ENCODE data around the gene BICD1.
"Not testable (repeated sequence)": the region's sequence is repeated elsewhere in the genome, so short reads cannot be mapped to it uniquely, and the experiment has no call there.

The BICD1 gene

DNA sequence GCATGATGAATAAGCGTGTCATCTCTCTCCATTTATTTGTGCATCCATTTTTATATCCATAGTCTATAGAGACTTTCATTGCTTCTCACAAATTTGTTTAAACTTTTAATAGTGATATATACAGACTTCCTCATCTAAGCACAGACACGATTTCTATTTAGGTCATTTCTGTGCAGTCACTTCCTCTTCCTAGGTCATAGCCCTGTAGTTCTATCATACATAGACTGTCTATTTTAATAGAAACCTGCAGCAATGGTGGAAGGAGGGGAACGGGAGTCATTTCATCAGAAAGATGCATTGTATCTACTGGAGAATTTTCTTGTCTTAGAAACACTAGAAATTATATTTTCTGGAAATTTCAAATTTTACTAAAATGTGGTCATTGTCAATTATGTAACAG is 159.3 kb downstream of the BICD1 start:
- Histone ChIP-seq H3K4me3 (ENCODE audit: insufficient read depth, low read depth, low read length, poor library complexity, severe bottlenecking) (no peak overlapping the region), H3K9me3 (ENCODE audit: control insufficient read depth, low read length) (no peaks in the 10 kb centered on the region), H3K4me1 (ENCODE audit: control insufficient read depth, insufficient read depth, low read length, poor library complexity, severe bottlenecking) (no peaks in the 10 kb centered on the region), H3K36me3 (ENCODE audit: control insufficient read depth, insufficient read depth, low read length) (no peaks in the 10 kb centered on the region), H3K27ac (ENCODE audit: insufficient read depth, low read length, poor library complexity, severe bottlenecking) (no peak overlapping the region), H3K27me3 (replicated peaks; ENCODE audit: control insufficient read depth, insufficient read depth, low read length, poor library complexity, severe bottlenecking) (no peaks in the 10 kb centered on the region)
- no peak for DNase-seq

GRCh38 chr12:32266756-32267155 is 160.1 kb downstream of the BICD1 start:
- no peak overlapping the region for H3K27ac ChIP-seq (ENCODE audit: insufficient read depth, low read length, poor library complexity, severe bottlenecking)
- no peak for DNase-seq

GRCh38 chr12:32270818-32271710 is 164.4 kb downstream of the BICD1 start:
- Histone ChIP-seq H3K27ac (ENCODE audit: insufficient read depth, low read length, poor library complexity, severe bottlenecking) (no peak overlapping the region), H3K27me3 (replicated peaks; ENCODE audit: control insufficient read depth, insufficient read depth, low read length, poor library complexity, severe bottlenecking) (no peaks in the 10 kb centered on the region), H3K4me3 (ENCODE audit: insufficient read depth, low read depth, low read length, poor library complexity, severe bottlenecking) (no peak overlapping the region), H3K9me3 (ENCODE audit: control insufficient read depth, low read length) (no peaks in the 10 kb centered on the region), H3K4me1 (ENCODE audit: control insufficient read depth, insufficient read depth, low read length, poor library complexity, severe bottlenecking) (no peaks in the 10 kb centered on the region), H3K36me3 (ENCODE audit: control insufficient read depth, insufficient read depth, low read length) (no peaks in the 10 kb centered on the region)
- no peak for DNase-seq

More at GRCh38 chr12:32266756-32267155, 160.1 kb downstream of the BICD1 start:
- no peaks in the 10 kb centered on the region for H3K4me1 ChIP-seq (ENCODE audit: control insufficient read depth, insufficient read depth, low read length, poor library complexity, severe bottlenecking)
- no peak overlapping the region for H3K4me3 ChIP-seq (ENCODE audit: insufficient read depth, low read depth, low read length, poor library complexity, severe bottlenecking)
- H3K36me3 ChIP-seq (ENCODE audit: control insufficient read depth, insufficient read depth, low read length): no peaks in the 10 kb centered on the region
- H3K27me3 ChIP-seq (replicated peaks; ENCODE audit: control insufficient read depth, insufficient read depth, low read length, poor library complexity, severe bottlenecking): no peaks in the 10 kb centered on the region
- H3K9me3 ChIP-seq (ENCODE audit: control insufficient read depth, low read length): no peaks in the 10 kb centered on the region

DNA sequence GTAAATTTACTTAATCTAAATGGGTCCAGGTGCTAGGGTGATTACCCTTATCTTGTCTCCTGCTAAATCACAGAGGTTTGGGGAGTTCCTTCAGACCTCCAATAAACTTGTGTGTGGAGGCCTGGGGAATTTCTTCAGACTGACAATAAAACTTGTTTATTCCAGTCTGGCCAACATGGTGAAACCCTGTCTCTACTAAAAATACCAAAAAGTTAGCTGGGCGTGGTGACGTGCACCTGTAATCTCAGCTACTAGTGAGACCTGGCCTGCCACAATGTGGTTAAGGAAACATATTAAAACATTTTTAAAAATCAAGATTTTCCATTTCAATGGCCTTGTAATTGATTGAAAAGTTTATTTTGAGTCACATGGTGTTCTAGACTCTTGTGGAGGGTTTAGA is 165.8 kb downstream of the BICD1 start:
- Histone ChIP-seq H3K9me3 (ENCODE audit: control insufficient read depth, low read length) (no peaks in the 10 kb centered on the region), H3K27ac (ENCODE audit: insufficient read depth, low read length, poor library complexity, severe bottlenecking) (no peak overlapping the region), H3K36me3 (ENCODE audit: control insufficient read depth, insufficient read depth, low read length) (no peaks in the 10 kb centered on the region), H3K4me3 (ENCODE audit: insufficient read depth, low read depth, low read length, poor library complexity, severe bottlenecking) (no peak overlapping the region), H3K4me1 (ENCODE audit: control insufficient read depth, insufficient read depth, low read length, poor library complexity, severe bottlenecking) (no peaks in the 10 kb centered on the region), H3K27me3 (replicated peaks; ENCODE audit: control insufficient read depth, insufficient read depth, low read length, poor library complexity, severe bottlenecking) (no peaks in the 10 kb centered on the region)
- no peak for DNase-seq

- Histone ChIP-seq H3K36me3 (ENCODE audit: control insufficient read depth, insufficient read depth, low read length) (no peaks in the 10 kb centered on the region), H3K9me3 (ENCODE audit: control insufficient read depth, low read length) (no peaks in the 10 kb centered on the region), H3K4me3 (ENCODE audit: insufficient read depth, low read depth, low read length, poor library complexity, severe bottlenecking) (no peak overlapping the region), H3K27me3 (replicated peaks; ENCODE audit: control insufficient read depth, insufficient read depth, low read length, poor library complexity, severe bottlenecking) (no peaks in the 10 kb centered on the region), H3K4me1 (ENCODE audit: control insufficient read depth, insufficient read depth, low read length, poor library complexity, severe bottlenecking) (no peaks in the 10 kb centered on the region), H3K27ac (ENCODE audit: insufficient read depth, low read length, poor library complexity, severe bottlenecking) (no peak overlapping the region)
- DNase-seq: no peak
Measured at GRCh38 chr12:32273063-32273522, 166.4 kb downstream of the BICD1 start.

DNA sequence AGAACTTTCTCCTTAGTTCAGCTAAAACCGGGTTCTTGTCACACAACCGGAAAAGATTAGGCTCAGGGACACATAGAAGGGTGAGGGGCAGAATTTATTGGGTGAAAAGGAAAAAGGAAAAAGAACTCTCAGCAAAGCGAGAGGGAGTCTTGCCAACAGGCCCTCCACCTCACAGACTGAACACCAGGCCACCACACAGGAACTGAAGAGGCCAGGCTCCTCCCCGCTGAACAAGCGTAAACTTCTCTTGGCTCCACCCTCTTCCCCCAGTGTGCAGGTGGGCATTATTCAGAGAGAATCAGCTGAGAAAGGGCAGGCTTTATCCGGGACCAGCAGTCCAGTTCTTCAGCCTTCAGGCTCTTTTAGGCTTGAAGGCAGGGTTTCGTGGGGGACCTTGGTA is 167.1 kb downstream of the BICD1 start:
- H3K27me3 ChIP-seq (replicated peaks; ENCODE audit: control insufficient read depth, insufficient read depth, low read length, poor library complexity, severe bottlenecking): no peaks in the 10 kb centered on the region
- no peaks in the 10 kb centered on the region for H3K36me3 ChIP-seq (ENCODE audit: control insufficient read depth, insufficient read depth, low read length)
- no peaks in the 10 kb centered on the region for H3K9me3 ChIP-seq (ENCODE audit: control insufficient read depth, low read length)
- H3K4me3 ChIP-seq (ENCODE audit: insufficient read depth, low read depth, low read length, poor library complexity, severe bottlenecking): no peak overlapping the region
- no peaks in the 10 kb centered on the region for H3K4me1 ChIP-seq (ENCODE audit: control insufficient read depth, insufficient read depth, low read length, poor library complexity, severe bottlenecking)
- no peak for DNase-seq
- H3K27ac ChIP-seq (ENCODE audit: insufficient read depth, low read length, poor library complexity, severe bottlenecking): no peak overlapping the region

DNA sequence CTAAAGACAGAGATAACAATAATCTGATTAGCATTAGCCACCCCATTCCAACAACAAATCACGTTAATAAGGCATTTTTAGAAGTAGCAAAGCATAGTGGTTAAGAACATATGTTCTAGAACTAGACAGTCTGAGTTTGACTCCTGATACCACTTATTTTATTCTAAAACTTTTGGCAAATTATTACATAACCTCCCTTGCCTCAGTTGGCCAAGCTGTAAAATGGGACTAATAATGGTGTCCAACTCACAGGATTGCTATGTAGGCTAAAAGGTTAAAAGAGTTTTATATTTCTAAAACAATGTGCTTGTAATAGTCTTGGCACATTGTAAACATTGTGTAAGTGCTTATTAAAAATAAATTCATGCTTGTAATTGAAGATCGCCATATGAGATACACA is 168.0 kb downstream of the BICD1 start:
- Histone ChIP-seq H3K27me3 (replicated peaks; ENCODE audit: control insufficient read depth, insufficient read depth, low read length, poor library complexity, severe bottlenecking) (no peaks in the 10 kb centered on the region), H3K27ac (ENCODE audit: insufficient read depth, low read length, poor library complexity, severe bottlenecking) (no peak overlapping the region), H3K36me3 (ENCODE audit: control insufficient read depth, insufficient read depth, low read length) (no peaks in the 10 kb centered on the region), H3K4me1 (ENCODE audit: control insufficient read depth, insufficient read depth, low read length, poor library complexity, severe bottlenecking) (no peaks in the 10 kb centered on the region), H3K9me3 (ENCODE audit: control insufficient read depth, low read length) (no peaks in the 10 kb centered on the region), H3K4me3 (ENCODE audit: insufficient read depth, low read depth, low read length, poor library complexity, severe bottlenecking) (no peak overlapping the region)
- DNase-seq: no peak

GRCh38 chr12:32275520-32275919 is 168.9 kb downstream of the BICD1 start:
- H3K9me3 ChIP-seq (ENCODE audit: control insufficient read depth, low read length); H3K27me3 ChIP-seq (replicated peaks; ENCODE audit: control insufficient read depth, insufficient read depth, low read length, poor library complexity, severe bottlenecking); H3K36me3 ChIP-seq (ENCODE audit: control insufficient read depth, insufficient read depth, low read length); H3K27ac ChIP-seq (ENCODE audit: insufficient read depth, low read length, poor library complexity, severe bottlenecking); DNase-seq; H3K4me1 ChIP-seq (ENCODE audit: control insufficient read depth, insufficient read depth, low read length, poor library complexity, severe bottlenecking); H3K4me3 ChIP-seq (ENCODE audit: insufficient read depth, low read depth, low read length, poor library complexity, severe bottlenecking): not testable (repeated sequence)

GRCh38 chr12:32277774-32278173 is 171.1 kb downstream of the BICD1 start:
- Histone ChIP-seq H3K27me3 (replicated peaks; ENCODE audit: control insufficient read depth, insufficient read depth, low read length, poor library complexity, severe bottlenecking) (no peaks in the 10 kb centered on the region), H3K27ac (ENCODE audit: insufficient read depth, low read length, poor library complexity, severe bottlenecking) (no peak overlapping the region), H3K4me3 (ENCODE audit: insufficient read depth, low read depth, low read length, poor library complexity, severe bottlenecking) (no peak overlapping the region), H3K4me1 (ENCODE audit: control insufficient read depth, insufficient read depth, low read length, poor library complexity, severe bottlenecking) (no peaks in the 10 kb centered on the region), H3K36me3 (ENCODE audit: control insufficient read depth, insufficient read depth, low read length) (no peaks in the 10 kb centered on the region), H3K9me3 (ENCODE audit: control insufficient read depth, low read length) (no peaks in the 10 kb centered on the region)
- no peak for DNase-seq

DNA sequence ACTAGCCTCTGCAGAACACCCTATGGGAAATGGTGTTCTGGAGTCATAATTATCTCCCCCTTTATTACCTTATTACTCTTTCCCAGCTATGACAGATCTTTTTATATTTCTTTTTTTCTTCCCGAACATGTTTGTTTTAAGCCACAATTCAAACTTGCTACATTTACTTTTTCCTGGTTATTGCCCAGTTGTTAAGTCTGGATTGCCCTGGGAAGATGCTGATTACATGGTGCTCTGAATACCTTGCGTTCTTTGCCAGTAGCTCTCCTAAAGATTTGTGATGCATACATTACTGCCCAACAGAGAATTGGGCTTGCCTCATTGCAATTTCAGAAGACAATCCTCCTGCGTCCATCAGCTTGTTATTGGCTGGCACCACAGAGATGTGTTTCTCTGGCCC is 174.5 kb downstream of the BICD1 start:
- H3K4me1 ChIP-seq (ENCODE audit: control insufficient read depth, insufficient read depth, low read length, poor library complexity, severe bottlenecking): no peaks in the 10 kb centered on the region
- no peak overlapping the region for H3K4me3 ChIP-seq (ENCODE audit: insufficient read depth, low read depth, low read length, poor library complexity, severe bottlenecking)
- no peaks in the 10 kb centered on the region for H3K36me3 ChIP-seq (ENCODE audit: control insufficient read depth, insufficient read depth, low read length)
- no peaks in the 10 kb centered on the region for H3K9me3 ChIP-seq (ENCODE audit: control insufficient read depth, low read length)
- H3K27ac ChIP-seq (ENCODE audit: insufficient read depth, low read length, poor library complexity, severe bottlenecking): no peak overlapping the region
- no peaks in the 10 kb centered on the region for H3K27me3 ChIP-seq (replicated peaks; ENCODE audit: control insufficient read depth, insufficient read depth, low read length, poor library complexity, severe bottlenecking)
- no peak for DNase-seq

Measured in effector memory CD4-positive, alpha-beta T cell (primary cell).